Neural cell (in vitro differentiated cells): Measurements from ENCODE around the gene P2RY11.

Experiments used
- EP300 ChIP-seq: fragments of 450-650 bp; conservative IDR thresholded peaks from 2 replicates; pipeline ENCODE4 v1.6.1; 2014; ENCODE audit warnings: antibody characterized with exemption, mild to moderate bottlenecking, moderate library complexity; ENCODE audit not compliant: poor library complexity, severe bottlenecking
- POLR2AphosphoS5 ChIP-seq: IDR thresholded peaks from 2 replicates; pipeline ENCODE4 v1.6.1; 2012
- TF ChIP-seq, protein P1 (sequence below): fragments of 450-650 bp; IDR thresholded peaks from 2 replicates; pipeline ENCODE4 v1.5.1; 2014; ENCODE audit warnings: antibody characterized with exemption, mild to moderate bottlenecking, moderate library complexity; ENCODE audit not compliant: poor library complexity, severe bottlenecking

DNA sequence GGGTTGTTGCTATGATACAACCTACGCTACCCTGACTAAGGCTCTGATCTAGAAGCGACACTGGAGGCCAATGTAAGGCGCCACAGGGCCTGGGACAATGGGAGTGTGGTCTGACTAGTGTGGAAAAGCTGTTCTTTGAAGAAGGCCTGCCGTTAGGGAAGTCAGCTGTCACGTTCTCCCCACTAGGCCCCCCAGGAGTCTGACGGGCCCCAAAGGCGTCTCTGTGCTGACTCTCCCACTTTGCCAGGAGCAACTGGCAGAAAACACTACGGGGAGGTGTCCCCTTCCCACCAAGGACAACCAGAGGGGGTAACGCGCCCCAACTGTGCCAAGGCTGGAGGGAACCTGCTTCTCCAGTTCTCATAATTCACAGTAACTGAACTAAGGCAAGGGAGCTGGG, 33.5 kb downstream of the P2RY11 start:
- TF ChIP-seq, protein P1, sequence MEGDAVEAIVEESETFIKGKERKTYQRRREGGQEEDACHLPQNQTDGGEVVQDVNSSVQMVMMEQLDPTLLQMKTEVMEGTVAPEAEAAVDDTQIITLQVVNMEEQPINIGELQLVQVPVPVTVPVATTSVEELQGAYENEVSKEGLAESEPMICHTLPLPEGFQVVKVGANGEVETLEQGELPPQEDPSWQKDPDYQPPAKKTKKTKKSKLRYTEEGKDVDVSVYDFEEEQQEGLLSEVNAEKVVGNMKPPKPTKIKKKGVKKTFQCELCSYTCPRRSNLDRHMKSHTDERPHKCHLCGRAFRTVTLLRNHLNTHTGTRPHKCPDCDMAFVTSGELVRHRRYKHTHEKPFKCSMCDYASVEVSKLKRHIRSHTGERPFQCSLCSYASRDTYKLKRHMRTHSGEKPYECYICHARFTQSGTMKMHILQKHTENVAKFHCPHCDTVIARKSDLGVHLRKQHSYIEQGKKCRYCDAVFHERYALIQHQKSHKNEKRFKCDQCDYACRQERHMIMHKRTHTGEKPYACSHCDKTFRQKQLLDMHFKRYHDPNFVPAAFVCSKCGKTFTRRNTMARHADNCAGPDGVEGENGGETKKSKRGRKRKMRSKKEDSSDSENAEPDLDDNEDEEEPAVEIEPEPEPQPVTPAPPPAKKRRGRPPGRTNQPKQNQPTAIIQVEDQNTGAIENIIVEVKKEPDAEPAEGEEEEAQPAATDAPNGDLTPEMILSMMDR: no peak
- TF ChIP-seq EP300 (no peak), POLR2AphosphoS5 (no peak)
